SW480 (cell line): ENCODE measurements around the gene CD44.

ENCODE experiments used
- DNase-seq: peaks from one replicate; pipeline ENCODE4 v3.0.0-alpha.2; 2016; ENCODE audit warnings: low spot score

The CD44 gene

DNA sequence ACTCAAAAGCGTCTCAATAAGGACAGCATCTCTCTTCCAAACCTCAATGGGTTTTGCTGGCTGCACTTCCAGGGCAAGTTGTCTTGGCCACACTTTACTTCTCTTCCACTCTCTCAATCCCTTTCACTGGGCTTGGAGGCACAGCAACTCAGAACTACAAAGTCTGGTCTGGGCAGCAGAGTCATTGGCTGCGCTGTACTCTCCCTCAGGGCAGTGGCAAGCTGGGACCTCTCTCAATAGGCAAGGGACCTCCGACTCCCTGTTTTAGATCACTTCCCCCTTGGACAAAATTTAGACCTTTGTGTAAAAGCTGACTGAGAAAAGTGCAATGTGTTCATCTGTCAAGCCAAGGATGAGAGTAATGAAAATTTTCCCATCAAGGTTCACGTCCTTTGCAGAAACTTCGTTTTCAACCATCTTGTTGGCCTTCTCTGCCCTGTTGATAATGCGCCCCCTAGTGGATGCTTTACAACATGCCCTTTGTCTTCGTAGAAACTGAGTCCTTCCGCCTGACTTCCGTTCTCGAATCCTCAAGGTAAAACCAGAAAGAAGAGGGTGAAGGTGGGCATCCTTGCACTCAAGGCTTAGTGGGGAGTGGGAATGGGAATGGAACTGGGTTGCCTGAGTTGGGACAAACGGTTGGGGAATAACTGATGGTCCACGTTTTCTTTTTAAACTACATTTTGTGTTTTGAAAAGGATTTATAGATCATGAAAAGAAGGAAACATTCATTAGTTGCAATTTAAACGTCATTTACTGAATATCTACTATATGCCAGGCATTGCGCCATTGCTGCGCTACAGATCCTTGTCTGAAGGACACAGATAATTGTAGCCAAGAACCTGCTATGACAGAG is 99.1 kb downstream of the CD44 start:
- DNase-seq = no peak

GRCh38 chr11:35238882-35239281 is 99.9 kb downstream of the CD44 start:
- no peak for DNase-seq

DNA sequence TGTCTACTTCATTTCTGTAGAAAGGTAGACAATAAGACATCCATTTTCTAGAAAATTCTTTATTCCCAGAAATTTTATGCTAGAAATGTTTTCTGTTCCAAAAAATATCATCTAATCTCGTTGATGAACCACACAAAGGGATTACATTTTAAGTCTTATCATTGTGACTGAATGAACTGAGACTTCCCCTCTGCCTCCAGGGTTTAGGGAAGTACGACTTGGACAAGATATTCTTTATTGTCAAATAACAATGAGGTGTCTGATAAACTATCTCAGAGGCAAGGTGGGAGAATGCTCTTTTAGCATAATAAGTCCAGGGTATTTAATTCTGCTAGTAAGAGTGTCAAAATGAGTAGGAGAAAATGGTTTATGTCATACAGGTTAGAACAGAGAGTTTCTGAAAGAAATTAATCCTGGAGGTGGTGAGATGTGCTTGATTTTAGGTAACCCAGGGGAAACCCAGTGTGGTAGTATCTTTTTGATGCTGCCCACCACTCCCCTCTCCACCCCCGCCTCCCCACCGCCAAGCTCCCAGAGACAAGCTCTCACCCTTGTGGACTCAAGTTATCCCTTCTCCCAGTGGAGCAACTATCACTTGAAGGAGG is 100.6 kb downstream of the CD44 start:
- DNase-seq = no peak

DNA sequence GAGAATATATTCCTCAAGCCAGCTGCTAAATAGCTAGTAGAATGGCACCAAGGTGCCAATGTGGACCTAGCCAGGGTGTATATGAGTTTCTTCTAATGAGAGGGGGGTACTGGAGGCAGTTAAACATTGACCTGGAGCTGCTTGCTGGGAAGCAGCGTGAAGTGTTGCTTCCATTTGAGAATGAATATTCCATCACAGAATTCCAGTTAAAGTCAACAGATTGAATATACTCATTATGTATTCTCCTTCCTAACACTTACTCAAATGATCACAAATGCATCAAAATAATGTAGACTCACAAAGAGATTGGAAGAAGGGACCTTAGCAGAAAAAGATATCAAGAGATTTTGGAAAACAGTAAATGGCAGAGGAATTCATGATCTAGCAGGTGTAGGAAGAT is 102.1 kb downstream of the CD44 start:
- no peak for DNase-seq

- DNase-seq = no peak
Observed at GRCh38 chr11:35241531-35241930, 102.6 kb downstream of the CD44 start.

DNA sequence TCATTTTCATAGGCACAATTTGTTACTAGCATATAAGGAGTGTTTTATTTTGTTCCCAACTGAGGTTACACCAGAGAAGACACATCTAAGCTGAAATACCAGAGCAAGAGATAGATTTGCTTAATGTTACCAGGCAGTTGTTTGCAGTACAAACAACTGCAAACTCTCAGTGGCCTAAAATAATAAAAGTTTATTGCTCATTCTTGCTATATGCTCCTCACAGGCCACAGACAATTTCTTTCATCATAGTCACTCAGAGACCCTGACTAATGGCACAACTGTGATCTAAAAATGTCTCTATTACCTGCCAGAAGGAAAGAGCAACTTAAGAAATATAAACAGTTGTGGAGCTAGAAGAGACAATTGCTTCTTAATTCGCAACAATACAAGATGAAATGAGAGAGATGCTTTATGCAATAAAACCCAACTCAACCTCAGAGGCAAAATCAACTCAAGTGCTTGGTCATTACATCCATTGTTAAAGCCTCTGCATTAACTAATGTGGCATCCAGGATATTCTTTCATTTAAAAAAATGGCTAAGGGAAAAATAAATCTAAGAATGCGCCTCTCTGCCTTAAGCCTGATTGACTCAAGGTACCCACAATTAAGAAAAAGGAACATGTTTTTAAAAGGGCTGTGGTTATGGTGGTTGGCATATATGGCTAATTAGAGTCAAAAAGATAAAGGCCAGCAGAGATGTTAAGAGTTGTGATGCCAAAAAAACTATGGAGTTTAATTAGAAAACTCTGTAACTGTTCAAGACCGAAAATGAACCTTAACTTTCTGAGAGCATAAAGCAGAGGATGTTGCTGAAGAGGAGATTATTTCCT is 103.7 kb downstream of the CD44 start:
- DNase-seq = no peak

DNA sequence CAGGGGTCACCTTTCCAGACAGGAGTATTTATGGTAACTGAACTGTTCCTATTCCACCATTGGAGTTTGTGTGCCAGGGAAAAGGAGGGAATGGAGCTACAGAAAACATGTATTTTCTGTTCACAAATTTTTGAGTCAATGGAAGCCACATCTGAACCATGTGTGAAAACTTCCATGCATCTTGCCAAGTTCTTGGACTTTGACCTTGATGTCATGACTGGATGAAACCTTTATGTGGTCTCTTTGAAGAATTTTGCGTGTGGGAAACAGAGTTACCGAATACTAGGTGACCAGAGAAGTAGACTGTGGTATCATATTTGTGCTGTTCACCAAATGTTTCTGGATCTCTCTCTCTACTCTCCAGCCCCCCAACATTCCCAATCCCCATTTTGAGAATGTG is 104.8 kb downstream of the CD44 start:
- DNase-seq = peak; percentile 54

DNA sequence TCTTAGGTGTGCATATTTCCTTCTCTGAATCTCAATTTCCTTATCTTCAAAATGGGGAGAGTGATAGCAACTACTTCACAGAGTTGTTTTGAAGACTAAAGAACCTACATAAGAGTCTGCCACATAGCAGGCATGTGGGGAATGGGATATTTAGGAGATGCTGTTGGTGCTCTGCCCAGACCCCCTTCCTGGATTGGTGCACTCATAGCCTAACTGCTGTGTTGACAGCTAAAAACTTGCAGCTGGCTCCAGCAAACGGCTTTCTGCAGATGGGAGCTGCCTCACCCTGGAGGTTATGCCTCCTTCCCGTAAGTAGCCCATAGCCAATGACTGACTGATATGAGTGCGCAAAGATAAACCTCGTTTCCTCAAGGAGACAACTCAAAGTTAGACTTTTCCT is 106.1 kb downstream of the CD44 start:
- no peak for DNase-seq

- no peak for DNase-seq
Observed at GRCh38 chr11:35245786-35246185, 106.8 kb downstream of the CD44 start.

GRCh38 chr11:35246745-35247144 is 107.8 kb downstream of the CD44 start:
- no peak for DNase-seq

GRCh38 chr11:35247428-35247827 is 108.5 kb downstream of the CD44 start:
- DNase-seq = no peak

- DNase-seq = no peak
Observed at GRCh38 chr11:35247863-35248262, 108.9 kb downstream of the CD44 start.

- DNase-seq = no peak
Observed at GRCh38 chr11:35248558-35249323, 109.8 kb downstream of the CD44 start.

DNA sequence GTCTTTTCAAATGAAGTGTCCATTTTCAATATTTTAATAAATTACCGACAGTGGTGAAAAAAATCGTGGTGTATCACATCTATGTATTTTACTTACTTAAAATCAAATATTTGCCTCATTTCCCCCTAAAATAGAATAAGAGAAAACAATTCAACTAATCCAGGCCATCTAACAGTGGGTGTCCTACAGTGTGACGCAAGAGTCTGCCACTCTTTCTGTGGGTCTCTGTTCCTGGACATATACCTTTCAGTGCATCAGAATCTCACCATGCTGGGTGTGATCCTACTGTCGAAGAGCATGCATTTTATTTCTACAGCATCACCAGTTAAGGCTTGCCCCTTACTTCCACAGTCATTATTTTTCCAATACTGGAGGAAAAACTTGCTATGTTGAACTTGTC is 111.2 kb downstream of the CD44 start:
- DNase-seq = no peak

- no peak for DNase-seq
Observed at GRCh38 chr11:35250621-35251020, 111.7 kb downstream of the CD44 start.

GRCh38 chr11:35253237-35253636 is 114.3 kb downstream of the CD44 start:
- DNase-seq = no peak

GRCh38 chr11:35255514-35255913 is 116.5 kb downstream of the CD44 start:
- DNase-seq = no peak

DNA sequence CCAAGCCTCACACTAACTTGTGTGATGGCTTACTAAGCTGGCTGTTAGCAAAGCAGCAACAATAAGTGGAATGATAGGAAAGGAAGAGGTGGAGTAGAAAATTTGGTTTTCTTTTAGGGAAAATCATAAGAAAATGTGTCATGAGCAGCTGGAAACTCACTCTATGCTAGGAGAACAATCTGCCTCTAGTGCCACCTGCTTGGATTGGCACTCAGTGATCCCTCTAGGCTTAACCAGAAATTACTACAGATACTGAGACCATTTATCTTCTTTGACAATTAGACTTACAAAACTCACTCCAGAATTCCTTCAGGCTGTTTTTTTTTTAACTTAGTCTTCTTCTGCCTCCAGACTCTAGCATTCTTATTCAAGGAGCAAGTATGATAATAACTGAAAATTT is 117.3 kb downstream of the CD44 start:
- DNase-seq = no peak

- no peak for DNase-seq
Observed at GRCh38 chr11:35257281-35257680, 118.3 kb downstream of the CD44 start.

GRCh38 chr11:35259529-35259928 is 120.6 kb downstream of the CD44 start:
- no peak for DNase-seq

DNA sequence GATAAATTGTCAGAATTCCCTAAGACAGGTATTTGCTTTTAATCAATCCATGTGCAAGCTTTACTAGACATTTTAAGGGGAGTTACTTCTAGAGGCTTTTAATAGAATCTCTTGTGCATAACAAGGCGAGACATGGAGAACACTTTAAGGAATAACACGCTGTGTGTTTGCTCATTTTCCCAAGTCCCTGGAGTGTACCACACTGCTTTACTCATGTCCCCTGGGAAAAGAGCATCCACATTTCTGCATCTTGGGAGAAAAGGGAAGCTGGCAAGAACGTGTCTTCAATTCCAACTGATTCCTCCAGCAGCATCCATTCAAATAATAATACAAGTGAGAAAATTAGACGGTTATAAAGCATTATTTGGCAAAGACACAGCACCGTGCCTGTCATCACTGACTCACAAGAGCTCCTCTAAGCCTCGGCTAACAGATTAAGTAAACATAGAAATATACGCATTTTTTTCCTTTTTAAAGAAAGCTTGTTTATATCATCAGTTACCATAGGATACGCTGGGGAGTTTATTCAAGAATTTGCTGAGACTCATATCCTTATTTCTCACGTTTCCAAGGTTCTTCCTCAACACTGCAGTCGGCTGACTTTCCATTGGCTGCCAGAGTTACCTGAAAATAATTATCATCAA is 121.5 kb downstream of the CD44 start:
- DNase-seq = no peak

DNA sequence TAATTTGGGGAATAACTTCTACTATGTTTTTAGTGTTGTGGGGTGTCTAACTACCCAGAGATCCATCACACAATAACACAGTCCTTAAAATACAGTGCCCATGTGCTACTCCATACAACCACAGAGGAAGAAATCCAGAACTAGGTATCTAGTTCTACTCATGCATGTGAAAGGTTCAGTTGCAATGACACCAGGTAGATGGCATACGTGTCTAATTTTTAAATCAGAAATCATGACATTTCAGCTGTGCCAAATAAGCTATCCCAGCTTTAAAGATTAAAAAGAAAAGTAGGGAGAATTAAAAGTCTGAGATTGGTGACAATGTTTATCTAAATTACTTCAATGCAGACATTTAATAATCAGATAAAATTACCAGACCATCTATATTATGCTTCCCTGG is 122.2 kb downstream of the CD44 start:
- DNase-seq = no peak
